GM12878 (cell line): ENCODE results near the gene SLC19A1.

Experiments
- EGR1 ChIP-seq, 2 experiments: IDR thresholded peaks; 1 replicate in 1 of 2; 2 replicates in 1 of 2; pipeline ENCODE4 v1.6.1; 2011 to 2012; ENCODE audit warnings: low read depth in 2 of 2, low read length in 2 of 2, borderline replicate concordance in 1 of 2, mild to moderate bottlenecking in 1 of 2, moderate library complexity in 1 of 2
- NRF1 ChIP-seq: conservative IDR thresholded peaks from 2 replicates; pipeline ENCODE4 v1.6.1; 2011; ENCODE audit warnings: mild to moderate bottlenecking, low read depth, low read length, improper control_type of control experiment
- RBBP5 ChIP-seq: fragments of 200-600 bp; sonication (generic); conservative IDR thresholded peaks from 2 replicates; pipeline ENCODE4 v1.6.1; 2016
- ZNF24 ChIP-seq: fragments of 450-650 bp; IDR thresholded peaks from 2 replicates; pipeline ENCODE4 v1.6.1; 2017; ENCODE audit warnings: antibody characterized with exemption, mild to moderate bottlenecking
- TF ChIP-seq, protein P1 (sequence below), 3 experiments: IDR thresholded peaks in 2 of 3; conservative IDR thresholded peaks in 1 of 3; 2 replicates each; pipeline ENCODE4 v1.5.1; 2011; ENCODE audit warnings: low read depth in 3 of 3, low read length in 3 of 3, mild to moderate bottlenecking in 3 of 3, control low read depth in 2 of 3, moderate library complexity in 2 of 3, inconsistent platforms in 1 of 3, mixed read lengths in 1 of 3; ENCODE audit not compliant: control insufficient read depth in 2 of 3, insufficient read depth in 1 of 3; ENCODE audit errors: extremely low read depth in 1 of 3

GRCh38 chr21:45528981-45529784, 13.1 kb downstream of the SLC19A1 start:
- TF ChIP-seq, protein P1, sequence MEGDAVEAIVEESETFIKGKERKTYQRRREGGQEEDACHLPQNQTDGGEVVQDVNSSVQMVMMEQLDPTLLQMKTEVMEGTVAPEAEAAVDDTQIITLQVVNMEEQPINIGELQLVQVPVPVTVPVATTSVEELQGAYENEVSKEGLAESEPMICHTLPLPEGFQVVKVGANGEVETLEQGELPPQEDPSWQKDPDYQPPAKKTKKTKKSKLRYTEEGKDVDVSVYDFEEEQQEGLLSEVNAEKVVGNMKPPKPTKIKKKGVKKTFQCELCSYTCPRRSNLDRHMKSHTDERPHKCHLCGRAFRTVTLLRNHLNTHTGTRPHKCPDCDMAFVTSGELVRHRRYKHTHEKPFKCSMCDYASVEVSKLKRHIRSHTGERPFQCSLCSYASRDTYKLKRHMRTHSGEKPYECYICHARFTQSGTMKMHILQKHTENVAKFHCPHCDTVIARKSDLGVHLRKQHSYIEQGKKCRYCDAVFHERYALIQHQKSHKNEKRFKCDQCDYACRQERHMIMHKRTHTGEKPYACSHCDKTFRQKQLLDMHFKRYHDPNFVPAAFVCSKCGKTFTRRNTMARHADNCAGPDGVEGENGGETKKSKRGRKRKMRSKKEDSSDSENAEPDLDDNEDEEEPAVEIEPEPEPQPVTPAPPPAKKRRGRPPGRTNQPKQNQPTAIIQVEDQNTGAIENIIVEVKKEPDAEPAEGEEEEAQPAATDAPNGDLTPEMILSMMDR (IDR thresholded peaks at IDR 0.05 in 2 of 3, conservative IDR thresholded peaks at IDR 0.05 in 1 of 3; ENCODE audit: control insufficient read depth in 2 of 3, extremely low read depth in 1 of 3, insufficient read depth in 1 of 3, low read depth in 3 of 3, low read length in 3 of 3), result no peak
- TF ChIP-seq ZNF24, result no peak
- no peak for TF ChIP-seq NRF1
- no peak for TF ChIP-seq EGR1 (IDR thresholded peaks at IDR 0.05; ENCODE audit: borderline replicate concordance in 1 of 2, low read depth in 2 of 2, low read length in 2 of 2)
- TF ChIP-seq RBBP5, result no peak
